Gastrocnemius medialis (tissue), 4 donors: ENCODE measurements around the gene WDFY3. TPM values are rescaled to one million over a fixed set of nuclear protein-coding genes. Genes with fewer than 3 reads are reported as not detected.
A peak's percentile ranks its signal among the peaks of the same experiment; 100 is the strongest.

ENCODE experiments used
- ATAC-seq, 2 donors: fragments of 150-250 bp; one replicate each; pipeline ENCODE4 v1.9.1; 2016
- DNase-seq, 2 donors: peaks; one replicate each; pipeline ENCODE4 v3.0.0-alpha.2; 2019
- H3K27ac ChIP-seq, 4 donors: fragments of 200-600 bp; sonication (generic); 1 replicate in 1 of 4; 2 replicates in 3 of 4; pipeline ENCODE4 v1.5.1; 2016 to 2018; ENCODE audit warnings: mild to moderate bottlenecking in 2 of 4, moderate library complexity in 1 of 4
- H3K27me3 ChIP-seq, 3 donors: fragments of 200-600 bp; sonication (generic) in 2 of 3; 1 replicate in 1 of 3; 2 replicates in 2 of 3; pipeline versions ENCODE4 v1.5.1 to v1.6.0; 2016 to 2019; ENCODE audit warnings: mild to moderate bottlenecking in 1 of 3, moderate library complexity in 1 of 3
- H3K36me3 ChIP-seq, 2 donors: fragments of 200-600 bp; sonication (generic) in 1 of 2; one replicate each; pipeline ENCODE4 v1.5.1; 2017 to 2018
- H3K4me1 ChIP-seq, 2 donors: fragments of 200-600 bp; sonication (generic) in 1 of 2; one replicate each; pipeline ENCODE4 v1.5.1; 2016 to 2017; ENCODE audit warnings: mild to moderate bottlenecking in 2 of 2
- H3K4me3 ChIP-seq, 4 donors: fragments of 200-600 bp; sonication (generic) in 3 of 4; 1 replicate in 1 of 4; 2 replicates in 3 of 4; pipeline ENCODE4 v1.5.1; 2016 to 2019; ENCODE audit warnings: mild to moderate bottlenecking in 2 of 4
- H3K9me3 ChIP-seq, 3 donors: fragments of 200-600 bp; sonication (generic) in 2 of 3; 1 replicate in 1 of 3; 2 replicates in 2 of 3; pipeline ENCODE4 v1.5.1; 2016 to 2019
- POLR2A ChIP-seq, 2 donors: fragments of 450-650 bp; IDR thresholded peaks; one replicate each; pipeline ENCODE4 v1.6.1; 2017; ENCODE audit warnings: antibody characterized with exemption in 2 of 2, mild to moderate bottlenecking in 2 of 2, moderate library complexity in 2 of 2
- in situ Hi-C, 4 donors: fragments of 200-750 bp; cut with MboI; loops; one replicate each; pipeline versions ENCODE4 v1.15.0 to v1.8.0; 2017; ENCODE audit warnings: low sequenced_read_pairs in 4 of 4
- intact Hi-C: fragments of 100-400 bp; cut with DNase I; formaldehyde crosslinking; loops from one replicate; pipeline ENCODE4 v1.15.1; 2023; ENCODE audit warnings: low total_unique reads
- total RNA-seq, 4 donors: library from RNA; depleted of rRNA; stranded (reverse); fragments of >200 nt; gene quantifications; one replicate each; pipeline versions ENCODE4 v1.1.0 to v1.2.3, GENCODE V29; 2016
- TF ChIP-seq, protein P1 (sequence below), 5 experiments: fragments of 450-650 bp in 3 of 5; fragments of 200-600 bp in 2 of 5; sonication (generic) in 2 of 5; IDR thresholded peaks in 4 of 5; conservative IDR thresholded peaks in 1 of 5; 1 replicate in 4 of 5; 2 replicates in 1 of 5; pipeline ENCODE4 v1.5.1; 2016 to 2019; ENCODE audit warnings: antibody characterized with exemption in 5 of 5, mild to moderate bottlenecking in 3 of 5, moderate library complexity in 3 of 5

WDFY3 gene
- total RNA-seq, 4 donors from 2014 or later = 28.3 to 65.9 (median 36.4) TPM

GRCh38 chr4:84937381-84937977 is 29.0 kb downstream of the WDFY3 start:
- intact Hi-C loops = no loop called here
- no peak for ATAC-seq

DNA sequence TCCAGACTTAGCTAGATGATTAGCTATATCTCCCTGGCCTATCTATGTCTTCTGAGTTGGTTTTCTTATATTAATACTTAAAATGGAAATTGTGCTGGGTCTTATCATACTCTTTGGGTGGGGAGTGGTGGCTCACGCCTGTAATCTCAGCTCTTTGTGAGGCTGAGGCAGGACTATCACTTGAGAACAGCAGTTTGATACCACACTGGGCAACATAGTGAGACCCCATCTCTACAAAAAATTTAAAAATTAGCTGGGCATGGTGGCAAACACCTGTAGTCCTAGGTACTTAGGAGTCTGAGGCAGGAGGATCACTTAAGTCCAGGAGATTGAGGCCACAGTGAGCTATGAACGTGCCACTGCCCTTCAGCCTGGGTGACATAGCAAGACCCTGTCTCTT is 30.4 kb downstream of the WDFY3 start:
- Histone ChIP-seq H3K36me3 (peaks cover 0 to 4% of the 10 kb centered on the region in 2 donors), H3K4me1 (peaks cover 30 to 39% of the 10 kb centered on the region in 2 donors), H3K9me3 (peaks cover 0 to 3% (median 0%) of the 10 kb centered on the region in 3 donors), H3K27ac (no peak overlapping the region), H3K4me3 (no peak overlapping the region), H3K27me3 (no peaks in the 10 kb centered on the region)
- no peak for ATAC-seq
- TF ChIP-seq, protein P1, sequence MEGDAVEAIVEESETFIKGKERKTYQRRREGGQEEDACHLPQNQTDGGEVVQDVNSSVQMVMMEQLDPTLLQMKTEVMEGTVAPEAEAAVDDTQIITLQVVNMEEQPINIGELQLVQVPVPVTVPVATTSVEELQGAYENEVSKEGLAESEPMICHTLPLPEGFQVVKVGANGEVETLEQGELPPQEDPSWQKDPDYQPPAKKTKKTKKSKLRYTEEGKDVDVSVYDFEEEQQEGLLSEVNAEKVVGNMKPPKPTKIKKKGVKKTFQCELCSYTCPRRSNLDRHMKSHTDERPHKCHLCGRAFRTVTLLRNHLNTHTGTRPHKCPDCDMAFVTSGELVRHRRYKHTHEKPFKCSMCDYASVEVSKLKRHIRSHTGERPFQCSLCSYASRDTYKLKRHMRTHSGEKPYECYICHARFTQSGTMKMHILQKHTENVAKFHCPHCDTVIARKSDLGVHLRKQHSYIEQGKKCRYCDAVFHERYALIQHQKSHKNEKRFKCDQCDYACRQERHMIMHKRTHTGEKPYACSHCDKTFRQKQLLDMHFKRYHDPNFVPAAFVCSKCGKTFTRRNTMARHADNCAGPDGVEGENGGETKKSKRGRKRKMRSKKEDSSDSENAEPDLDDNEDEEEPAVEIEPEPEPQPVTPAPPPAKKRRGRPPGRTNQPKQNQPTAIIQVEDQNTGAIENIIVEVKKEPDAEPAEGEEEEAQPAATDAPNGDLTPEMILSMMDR (IDR thresholded peaks at IDR 0.05 in 4 of 5, conservative IDR thresholded peaks at IDR 0.05 in 1 of 5) = no peak
- no peak for TF ChIP-seq POLR2A (IDR thresholded peaks at IDR 0.05)
- intact Hi-C loops (no loop called here), in situ Hi-C loops (no loop called here)
- DNase-seq = no peak

More at GRCh38 chr4:84937381-84937977, 29.0 kb downstream of the WDFY3 start:
- Histone ChIP-seq H3K4me3 (no peak overlapping the region), H3K27ac (peak overlapping the region; percentile 0 to 41 (median 22)), H3K27me3 (no peaks in the 10 kb centered on the region), H3K36me3 (no peaks in the 10 kb centered on the region), H3K4me1 (peaks cover 27 to 30% of the 10 kb centered on the region in 2 donors), H3K9me3 (peaks cover 0 to 11% (median 0%) of the 10 kb centered on the region in 3 donors)
- no peak for TF ChIP-seq POLR2A (IDR thresholded peaks at IDR 0.05)
- TF ChIP-seq, protein P1 (IDR thresholded peaks at IDR 0.05 in 4 of 5, conservative IDR thresholded peaks at IDR 0.05 in 1 of 5) = no peak
- in situ Hi-C loops = no loop called here
- DNase-seq = no peak

GRCh38 chr4:84932462-84932861 is 34.0 kb downstream of the WDFY3 start:
- intact Hi-C loops = no loop called here
- peaks cover 0 to 8% of the 10 kb centered on the region in 2 donors for H3K36me3 ChIP-seq

GRCh38 chr4:84931961-84932360 is 34.5 kb downstream of the WDFY3 start:
- Histone ChIP-seq H3K36me3 (peaks cover 0 to 8% of the 10 kb centered on the region in 2 donors), H3K4me3 (no peak overlapping the region), H3K4me1 (peaks cover 8 to 17% of the 10 kb centered on the region in 2 donors), H3K27ac (peak overlapping the region in 2 of 4 donors; percentile 5 to 14), H3K9me3 (no peaks in the 10 kb centered on the region), H3K27me3 (no peaks in the 10 kb centered on the region)
- no peak for DNase-seq
- in situ Hi-C loops (no loop called here), intact Hi-C loops (no loop called here)
- TF ChIP-seq, protein P1 (IDR thresholded peaks at IDR 0.05 in 4 of 5, conservative IDR thresholded peaks at IDR 0.05 in 1 of 5) = no peak
- no peak for TF ChIP-seq POLR2A (IDR thresholded peaks at IDR 0.05)
- ATAC-seq = no peak

More at GRCh38 chr4:84932462-84932861, 34.0 kb downstream of the WDFY3 start:
- TF ChIP-seq, protein P1 (IDR thresholded peaks at IDR 0.05 in 4 of 5, conservative IDR thresholded peaks at IDR 0.05 in 1 of 5) = no peak
- TF ChIP-seq POLR2A (IDR thresholded peaks at IDR 0.05) = no peak
- no peak overlapping the region for H3K4me3 ChIP-seq
- DNase-seq (no peak), ATAC-seq (no peak)
- no peak overlapping the region for H3K27ac ChIP-seq
- peaks cover 12 to 22% of the 10 kb centered on the region in 2 donors for H3K4me1 ChIP-seq
- H3K9me3 ChIP-seq = no peaks in the 10 kb centered on the region
- no peaks in the 10 kb centered on the region for H3K27me3 ChIP-seq
- in situ Hi-C loops = no loop called here
